GM18873 (cell line): Measurements from ENCODE around the gene GRIA4.
"Not testable (repeated sequence)": the region's sequence is repeated elsewhere in the genome, so short reads cannot be mapped to it uniquely, and the experiment has no call there.

Experiments used
- ATAC-seq: cut with Tn5 transposase; IDR thresholded peaks from one replicate; pipeline ENCODE4 v1.9.1; 2021; ENCODE audit warnings: mild to moderate bottlenecking, moderate library complexity, moderate number of reproducible peaks; ENCODE audit not compliant: unreplicated experiment, low FRiP score

GRIA4 gene

DNA sequence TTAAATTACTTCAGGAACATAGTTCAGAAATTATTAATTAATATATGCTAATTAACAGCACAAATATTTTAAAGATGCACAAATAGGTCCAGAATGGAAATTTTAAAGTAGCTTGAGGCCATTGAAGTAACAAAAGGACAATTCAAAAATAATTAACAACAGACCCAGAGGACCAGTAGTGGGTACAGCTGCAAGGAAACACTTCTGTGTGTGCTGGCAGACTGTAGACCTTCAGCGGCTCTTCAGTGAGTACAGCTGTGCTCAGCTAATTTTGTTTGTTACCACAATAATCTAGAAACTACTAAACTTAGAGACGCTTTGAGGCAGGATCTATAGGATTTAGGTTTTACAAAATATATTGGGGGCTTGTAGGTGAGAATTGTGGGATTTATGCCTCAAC lies 103.8 kb downstream of the GRIA4 start:
- ATAC-seq: no peak

DNA sequence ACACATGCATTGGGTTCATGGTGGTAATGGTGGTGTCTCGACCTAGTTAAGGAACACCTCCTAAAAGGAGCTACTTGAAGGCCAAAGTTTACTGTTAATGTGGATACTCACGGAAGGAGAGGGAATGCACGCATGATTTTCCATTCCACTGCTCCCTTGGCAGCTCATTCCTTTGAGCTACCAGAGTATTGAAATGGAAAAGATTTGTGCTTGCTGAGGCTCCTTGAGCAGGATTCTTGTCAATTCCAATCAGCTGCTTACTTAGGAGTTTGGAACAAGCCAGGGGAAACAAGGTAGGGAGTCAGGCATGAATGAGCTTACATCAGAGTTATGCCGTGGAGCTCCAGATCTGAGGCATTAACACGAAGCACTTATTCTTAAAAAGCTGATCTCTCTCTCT lies 108.8 kb downstream of the GRIA4 start:
- no peak for ATAC-seq

DNA sequence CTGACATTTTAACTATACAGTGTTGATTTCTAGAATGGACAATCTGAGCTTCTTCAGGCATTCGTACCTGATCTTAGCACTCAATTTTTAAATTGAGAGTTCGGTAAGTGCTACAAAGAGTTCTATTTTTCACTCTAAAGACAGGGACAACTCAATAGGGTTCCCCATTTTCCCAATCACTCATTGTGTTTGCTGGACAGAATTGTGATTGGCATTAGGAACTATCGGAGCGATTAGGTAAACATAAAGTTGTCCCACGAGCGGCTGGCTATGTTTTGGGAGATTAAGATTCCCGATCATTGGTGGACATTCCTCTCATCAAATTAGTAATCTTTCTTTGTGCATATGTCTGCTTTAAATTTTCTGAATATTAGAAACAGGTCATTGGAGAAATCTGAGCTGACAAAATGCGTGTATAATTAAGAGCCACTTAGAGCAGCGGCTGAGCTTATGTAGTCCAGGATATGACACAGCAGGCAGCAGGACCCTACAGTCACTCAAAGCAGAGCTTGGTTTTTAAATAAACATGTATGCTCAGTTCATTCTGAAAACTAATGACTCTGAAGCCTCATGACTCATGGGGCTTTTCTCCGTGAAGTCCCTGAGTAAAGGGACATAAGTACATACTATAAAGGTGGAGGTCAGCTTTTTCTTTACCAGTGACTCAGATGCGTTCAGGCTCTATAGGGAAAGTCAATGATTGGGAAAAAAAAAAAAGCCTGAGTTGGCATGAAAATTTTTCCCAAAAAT lies 109.4 kb downstream of the GRIA4 start:
- ATAC-seq: peak; percentile 97

DNA sequence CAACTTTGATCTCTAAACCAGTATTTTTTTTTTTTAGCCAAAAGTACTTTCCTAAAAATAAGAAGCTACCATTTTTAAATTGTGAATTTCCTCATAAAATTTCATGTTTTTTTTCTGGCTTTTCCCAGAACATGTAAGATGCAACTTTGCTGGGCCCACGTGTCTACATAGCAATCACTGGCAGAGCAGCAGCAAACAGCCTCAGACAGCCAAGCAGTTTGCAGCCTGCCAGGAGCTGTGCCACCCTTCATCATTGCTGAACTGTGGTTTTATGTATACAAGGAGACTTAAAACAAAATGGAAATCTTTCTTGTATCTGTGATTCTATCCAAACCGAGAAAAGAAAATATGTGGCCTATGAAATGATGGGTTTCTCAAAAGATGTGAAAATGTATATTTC lies 110.2 kb downstream of the GRIA4 start:
- ATAC-seq: no peak

DNA sequence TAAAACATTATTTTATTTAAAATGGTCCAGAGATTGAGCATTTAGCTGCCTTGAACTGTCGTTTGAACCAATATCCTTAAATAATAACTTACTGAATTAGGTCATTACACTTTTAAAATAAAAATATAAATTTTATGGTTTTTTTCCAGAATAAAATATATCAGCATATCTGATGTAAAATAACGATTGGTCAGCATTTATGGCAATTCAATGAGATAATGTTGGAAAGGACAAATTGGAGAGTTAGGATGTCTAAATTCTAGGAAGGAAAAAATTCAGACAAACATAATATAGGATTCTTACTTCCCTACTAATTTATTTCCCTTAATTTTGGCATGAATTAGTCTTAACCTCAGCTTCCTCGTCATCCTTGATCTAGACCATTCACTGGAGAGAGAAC lies 113.4 kb downstream of the GRIA4 start:
- ATAC-seq: no peak

DNA sequence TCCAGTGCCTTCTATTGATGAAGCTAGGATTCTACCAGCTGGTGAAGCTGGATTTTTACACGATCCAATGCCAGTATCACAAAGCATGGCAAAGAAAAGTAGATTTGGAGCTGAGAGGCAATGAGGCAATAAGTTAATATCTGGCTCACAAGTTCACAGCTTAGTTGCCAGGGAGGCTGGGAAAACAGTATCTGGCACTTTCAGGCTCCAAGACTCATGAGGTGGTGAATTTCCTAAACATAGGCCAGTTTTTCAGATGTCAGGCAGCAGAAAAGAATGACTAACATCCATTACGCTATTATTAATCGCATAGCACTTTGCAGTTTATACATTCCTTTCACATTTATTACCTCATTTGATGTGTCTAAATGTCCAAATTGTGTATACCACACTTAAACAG lies 122.7 kb downstream of the GRIA4 start:
- no peak for ATAC-seq

DNA sequence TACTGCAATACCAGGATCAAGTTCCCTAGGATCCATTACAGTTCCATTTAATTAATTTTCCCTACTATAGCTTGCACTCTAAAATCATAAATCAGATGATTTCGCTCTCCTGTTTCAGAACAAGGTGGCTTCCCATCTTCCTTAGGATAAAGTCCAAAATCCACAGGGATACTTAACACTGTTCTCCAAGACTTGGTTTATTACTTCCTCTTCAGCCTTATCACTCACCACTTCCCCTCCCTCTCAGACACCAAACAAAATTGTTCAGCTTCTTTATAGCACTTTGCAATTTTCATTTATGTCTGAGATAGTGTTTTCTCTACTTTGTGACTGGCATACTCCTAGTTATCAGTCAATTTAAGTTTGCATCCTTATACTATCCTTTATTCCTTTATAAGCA lies 124.6 kb downstream of the GRIA4 start:
- no peak for ATAC-seq

DNA sequence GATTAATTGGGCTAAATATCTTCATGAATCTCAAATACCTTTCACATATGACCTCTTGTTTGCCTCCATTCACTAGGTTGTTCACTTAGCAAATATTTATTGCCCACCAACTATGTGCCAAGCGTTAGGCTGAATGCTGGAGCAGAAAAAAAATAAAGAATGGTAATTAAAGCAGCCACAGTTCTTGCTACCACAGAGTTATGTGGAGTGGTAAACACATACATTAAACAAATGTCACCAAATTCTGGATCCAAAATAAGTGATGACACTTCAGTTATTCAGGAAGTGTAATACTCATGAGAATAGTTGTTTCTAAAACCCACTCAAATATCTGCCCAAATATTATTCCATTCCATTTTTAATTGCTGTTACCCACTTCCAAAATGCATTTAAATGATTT lies 128.4 kb downstream of the GRIA4 start:
- no peak for ATAC-seq

DNA sequence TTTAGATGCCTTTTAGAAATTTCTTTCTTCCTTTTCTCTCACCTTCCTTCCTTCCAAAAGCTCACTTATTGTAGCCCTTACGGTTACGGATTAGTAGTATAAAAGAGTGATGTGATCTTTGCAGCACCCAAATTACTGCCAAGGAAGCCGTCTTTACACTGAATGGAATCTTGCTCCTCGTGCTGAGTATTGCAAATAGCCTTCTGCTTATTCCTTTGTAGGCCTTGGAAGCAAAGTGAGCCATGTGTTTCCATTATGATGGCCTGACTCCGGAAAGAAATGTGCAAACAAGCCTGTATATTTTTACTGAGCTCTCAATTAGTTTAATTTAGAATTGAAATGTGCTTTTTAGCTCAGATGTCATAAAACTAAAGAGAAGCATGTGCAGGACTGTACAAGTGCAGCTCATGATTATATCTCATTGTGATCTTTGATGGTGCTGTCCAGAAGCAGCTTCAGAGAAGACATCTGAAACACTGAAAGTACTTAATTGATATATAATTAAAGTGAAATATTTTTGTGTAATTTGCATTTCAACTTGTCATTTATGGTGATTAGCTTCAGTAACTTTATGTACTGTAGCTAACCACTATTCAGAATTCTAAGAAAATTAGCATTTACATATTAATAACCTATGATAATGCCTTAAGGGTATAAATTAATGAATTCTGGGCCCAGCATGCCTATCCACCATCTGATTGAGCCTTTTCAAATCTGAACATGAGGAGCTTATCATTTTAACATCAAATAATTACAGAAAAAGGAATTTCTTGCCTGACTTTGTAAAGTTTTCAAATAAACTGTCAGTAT lies 129.3 kb downstream of the GRIA4 start:
- no peak for ATAC-seq

DNA sequence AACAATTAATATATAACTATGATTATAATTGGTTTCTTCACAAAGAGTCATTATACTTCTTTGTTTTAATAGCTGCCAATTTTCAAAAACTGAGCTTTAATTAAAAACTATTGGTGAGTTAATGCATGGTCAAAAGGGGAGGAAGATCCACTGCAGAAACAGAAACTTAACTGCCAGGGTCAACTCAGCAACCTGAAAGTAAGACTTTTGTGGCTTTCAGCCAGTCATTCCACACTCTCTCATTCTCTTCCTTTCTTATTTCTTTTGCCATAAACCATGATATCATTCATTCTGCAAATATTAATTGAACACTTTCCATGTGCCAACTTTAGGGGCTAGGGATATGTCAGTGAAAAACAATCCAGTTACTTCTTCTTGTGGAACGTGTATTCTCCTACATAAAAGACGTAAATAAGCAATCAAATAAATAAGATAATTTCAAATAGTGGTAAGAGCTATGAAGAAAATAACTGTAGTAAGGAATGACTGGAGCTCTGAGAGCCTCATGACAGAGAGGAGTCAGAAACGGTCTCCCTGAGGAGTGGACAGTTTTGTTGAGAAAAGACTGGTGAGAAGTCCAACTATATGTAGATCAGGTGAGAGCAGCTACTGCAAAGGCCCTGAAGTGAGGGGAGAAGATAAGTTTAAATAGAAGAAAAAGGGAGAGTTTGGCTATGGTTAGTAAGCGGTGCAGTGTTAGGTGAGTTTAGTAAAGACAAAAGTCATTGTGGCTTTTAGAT lies 130.5 kb downstream of the GRIA4 start:
- peak; percentile 98 for ATAC-seq

DNA sequence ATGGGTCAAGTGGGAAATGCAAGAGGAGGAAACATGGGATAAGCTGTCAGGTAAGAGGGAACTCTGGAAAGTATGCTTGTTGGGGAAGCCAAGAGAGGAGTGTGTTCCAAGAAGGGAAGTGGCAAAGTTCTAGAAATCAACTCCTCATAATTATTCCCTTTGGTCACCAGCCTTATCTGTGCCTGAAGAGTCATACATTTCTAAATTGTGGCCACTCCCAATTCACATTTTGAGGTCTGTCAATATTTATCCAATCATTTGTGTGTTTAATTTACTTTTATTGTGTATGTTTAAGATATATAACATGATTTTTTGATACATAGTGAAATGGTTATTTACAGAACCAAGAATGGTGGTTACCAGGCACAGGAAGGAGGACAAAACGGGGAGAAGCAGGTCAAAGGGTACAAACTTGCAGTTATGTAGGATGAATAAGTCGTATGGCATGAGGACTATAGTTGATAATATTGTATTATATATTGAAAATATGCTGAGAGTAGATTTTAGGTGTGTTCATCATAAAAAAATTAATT lies 131.7 kb downstream of the GRIA4 start:
- ATAC-seq: no peak

DNA sequence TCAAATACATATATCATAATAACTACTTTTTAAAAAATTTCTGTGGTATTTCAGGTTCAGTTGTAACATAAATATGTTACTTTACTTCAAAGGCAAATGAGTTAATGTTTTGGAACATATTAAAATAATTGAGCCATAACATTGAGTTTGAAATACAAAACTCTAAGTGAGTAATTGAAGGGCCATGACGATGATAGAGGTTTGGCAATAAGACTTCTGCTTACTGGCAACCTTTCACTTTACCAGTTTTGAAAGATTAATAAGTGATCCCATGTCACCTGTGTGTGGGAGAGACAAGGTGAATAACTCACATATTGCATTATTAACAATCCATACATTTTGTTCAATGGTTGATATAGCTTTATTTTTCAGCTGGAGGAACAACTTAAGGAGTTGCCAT lies 144.4 kb downstream of the GRIA4 start:
- no peak for ATAC-seq

DNA sequence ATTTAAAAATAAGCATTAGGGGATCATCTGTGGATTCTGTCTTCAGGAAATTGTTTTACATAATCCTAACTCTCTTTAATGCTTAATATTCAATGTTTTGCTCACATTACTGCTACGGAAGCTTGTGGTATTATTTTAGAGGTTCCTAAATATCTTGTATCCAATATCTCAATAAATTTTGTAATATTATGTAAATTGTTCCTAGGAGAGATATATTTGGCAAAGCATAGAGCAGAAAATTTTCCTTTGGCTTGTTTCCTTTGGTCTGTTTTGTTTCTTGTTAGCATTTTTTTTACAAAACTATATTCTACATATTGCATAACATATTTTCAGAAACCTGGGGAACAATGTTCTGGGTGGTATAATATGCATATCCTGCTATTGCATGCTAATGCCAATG lies 144.8 kb downstream of the GRIA4 start:
- ATAC-seq: no peak

DNA sequence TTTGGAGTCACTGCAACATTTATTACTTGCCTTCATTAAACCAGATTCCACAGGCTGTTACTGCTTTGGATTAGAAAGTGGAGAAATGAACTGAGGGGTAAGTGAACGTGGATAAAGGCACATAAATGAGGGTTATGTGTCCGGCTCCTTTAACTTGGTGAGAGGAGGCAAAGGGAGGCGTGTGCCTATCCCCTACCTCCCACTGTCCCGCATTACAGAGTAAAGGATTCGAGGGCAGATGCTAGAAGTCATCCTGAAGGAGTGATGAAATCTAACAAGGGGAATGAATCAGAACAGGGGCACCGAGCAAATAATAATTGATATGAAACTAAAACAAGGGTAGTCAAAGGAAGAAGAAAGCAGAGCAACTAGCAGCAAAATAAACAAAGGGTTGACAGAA lies 147.2 kb downstream of the GRIA4 start:
- no peak for ATAC-seq

DNA sequence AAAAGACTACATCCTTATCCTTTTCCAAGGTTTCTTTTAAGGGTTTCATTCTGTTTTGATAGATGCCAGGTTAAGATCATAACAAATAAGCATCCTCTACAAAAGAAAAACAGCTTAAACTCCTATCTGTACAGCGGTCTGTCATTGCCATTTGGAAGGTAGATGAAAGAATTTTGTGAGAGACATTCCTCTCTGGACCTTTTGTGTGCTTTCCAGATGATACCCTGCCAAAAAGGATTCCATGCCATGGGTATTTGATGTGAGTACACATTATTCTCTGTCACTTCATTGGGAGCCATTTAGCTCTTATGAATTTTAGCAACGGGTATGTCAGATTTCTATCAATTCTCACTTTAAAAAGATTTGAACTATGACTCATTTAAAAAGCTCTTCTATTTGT lies 153.7 kb downstream of the GRIA4 start:
- no peak for ATAC-seq

DNA sequence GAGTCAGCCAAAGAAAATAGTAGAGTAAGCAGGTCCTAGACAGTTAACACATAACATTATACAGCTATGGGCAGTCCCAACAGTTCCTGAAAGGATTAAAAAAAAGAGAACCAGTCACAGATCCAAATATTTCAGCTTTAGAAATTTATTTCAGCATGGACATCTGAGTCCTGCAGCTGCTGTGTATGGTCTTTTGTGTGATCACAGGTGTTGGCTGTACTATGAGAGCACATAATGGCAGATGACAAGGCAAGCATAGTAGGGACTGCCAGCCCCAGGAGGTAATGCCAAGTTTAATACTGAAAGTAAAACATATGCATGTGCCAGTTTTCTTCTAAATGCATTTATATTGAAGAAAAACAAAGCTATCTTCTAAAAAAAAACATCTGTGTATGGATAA lies 158.1 kb downstream of the GRIA4 start:
- ATAC-seq: no peak

DNA sequence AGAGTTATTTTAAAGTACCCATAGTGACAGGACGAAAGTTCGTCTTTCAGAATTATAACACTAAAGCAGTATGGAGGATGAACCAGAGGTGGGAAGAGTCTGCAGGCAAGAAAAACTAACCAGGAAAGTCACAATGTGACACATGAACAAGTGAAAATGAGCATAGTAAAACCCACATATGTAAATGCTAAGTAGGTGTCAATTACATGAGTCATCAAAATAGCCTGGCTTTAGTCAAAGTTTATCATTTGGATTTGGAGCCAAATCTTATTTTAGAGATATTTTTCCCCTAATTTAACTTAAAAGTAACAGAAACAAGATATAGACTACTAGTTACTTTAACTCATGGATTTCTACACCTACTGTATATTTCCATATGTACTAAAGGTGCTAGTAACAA lies 159.8 kb downstream of the GRIA4 start:
- no peak for ATAC-seq

DNA sequence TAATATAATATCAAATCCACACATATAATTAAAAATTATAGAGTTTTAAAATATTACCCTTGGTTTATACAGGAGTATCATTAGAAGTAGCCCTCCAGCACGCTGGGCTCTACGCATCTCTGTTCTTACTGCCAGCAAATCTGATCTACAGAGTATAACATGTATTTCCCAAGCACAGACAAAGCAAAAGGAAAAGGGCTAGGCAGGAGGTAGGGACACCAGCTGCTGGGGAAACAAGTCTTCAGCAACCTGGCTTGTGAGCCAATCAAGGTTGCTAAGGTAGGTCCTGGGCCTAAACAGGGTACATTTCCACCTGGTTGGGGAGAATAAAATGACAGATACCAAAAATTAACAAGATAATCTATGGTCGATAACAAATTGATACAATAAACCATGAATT lies 163.6 kb downstream of the GRIA4 start:
- not testable (repeated sequence) for ATAC-seq

DNA sequence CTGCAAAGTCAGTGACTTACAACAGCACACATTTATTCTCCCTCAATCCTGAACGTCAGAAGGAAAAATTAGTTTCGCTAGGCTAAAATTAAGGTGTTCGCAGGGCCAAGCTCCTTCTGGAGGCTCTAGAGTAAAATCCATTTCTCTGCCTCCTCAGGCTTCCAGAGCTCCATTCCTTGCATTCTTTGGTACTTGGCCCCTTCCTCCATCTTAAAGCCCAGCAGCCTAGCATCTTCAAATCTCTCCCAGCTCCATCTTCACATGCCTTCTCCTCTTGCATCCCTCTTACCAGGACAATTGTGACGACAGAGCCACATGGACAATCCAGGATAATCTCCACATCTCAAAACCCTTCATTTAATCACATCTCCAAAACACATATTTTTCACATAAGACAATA lies 165.0 kb downstream of the GRIA4 start:
- ATAC-seq: no peak

DNA sequence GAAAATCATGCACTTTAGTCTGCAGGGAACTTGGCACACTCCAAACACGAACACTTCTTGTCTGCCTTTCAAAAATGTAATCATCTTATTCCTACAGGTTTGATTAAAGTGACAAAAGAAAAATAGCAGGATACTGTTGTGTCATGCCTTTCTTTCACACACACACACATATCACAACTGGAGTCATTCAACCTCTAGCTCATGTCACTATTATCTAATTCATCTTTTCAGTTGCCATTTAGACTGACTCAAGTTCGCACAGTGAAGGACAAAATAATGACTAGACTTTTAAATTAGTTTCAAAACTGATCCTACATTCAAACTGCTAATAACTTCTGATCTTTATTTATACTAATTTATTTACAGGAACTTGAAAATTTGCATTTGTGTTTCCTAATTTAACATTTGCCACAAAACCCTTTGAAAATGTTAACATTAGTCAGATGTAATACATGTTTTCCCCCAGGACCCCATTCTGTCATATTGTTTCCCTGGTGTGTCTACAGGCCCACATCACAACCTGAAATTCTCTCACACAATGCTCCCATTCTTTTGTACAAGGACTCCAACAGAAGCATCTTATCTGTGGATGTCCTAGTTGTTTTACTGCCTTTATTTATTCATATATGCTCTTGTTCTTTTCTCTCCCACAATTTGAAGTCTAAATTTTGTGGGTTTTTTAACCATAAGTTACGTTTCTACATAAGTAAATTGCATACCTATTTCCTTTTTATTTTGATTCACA lies 171.1 kb downstream of the GRIA4 start:
- no peak for ATAC-seq
